GM19452 (cell line): ENCODE data around the gene MARK4.
"Not testable (repeated sequence)": the region's sequence is repeated elsewhere in the genome, so short reads cannot be mapped to it uniquely, and the experiment has no call there.

Source experiments
- ATAC-seq: cut with Tn5 transposase; IDR thresholded peaks from one replicate; pipeline ENCODE4 v1.9.1; 2021; ENCODE audit not compliant: unreplicated experiment

Gene MARK4

GRCh38 chr19:45250832-45251451, at the start of gene MARK4:
TSS of gene MARK4 (plus strand) at chr19:45251271. CDS start at chr19:45251589, 318 bp downstream.
- ATAC-seq: no peak

GRCh38 chr19:45202637-45203036, 48.4 kb upstream of the MARK4 start:
- no peak for ATAC-seq

GRCh38 chr19:45205810-45206209, 45.3 kb upstream of the MARK4 start:
- no peak for ATAC-seq

GRCh38 chr19:45206328-45206727, 44.7 kb upstream of the MARK4 start:
- ATAC-seq: no peak

- no peak for ATAC-seq
These were observed 39.2 kb upstream of the MARK4 start for GRCh38 chr19:45211751-45212381.

- ATAC-seq: no peak
These were observed 38.0 kb upstream of the MARK4 start for GRCh38 chr19:45213031-45213430.

- ATAC-seq: no peak
These were observed 35.5 kb upstream of the MARK4 start for GRCh38 chr19:45215391-45216191.

GRCh38 chr19:45216667-45217066, 34.4 kb upstream of the MARK4 start:
- no peak for ATAC-seq

GRCh38 chr19:45217193-45217956, 33.7 kb upstream of the MARK4 start:
- no peak for ATAC-seq

- ATAC-seq: no peak
These were observed 33.1 kb upstream of the MARK4 start for GRCh38 chr19:45217957-45218334.

GRCh38 chr19:45218426-45218825, 32.6 kb upstream of the MARK4 start:
- ATAC-seq: no peak

- no peak for ATAC-seq
These were observed 31.9 kb upstream of the MARK4 start for GRCh38 chr19:45218911-45219743.

GRCh38 chr19:45222724-45223123, 28.3 kb upstream of the MARK4 start:
- no peak for ATAC-seq

GRCh38 chr19:45223879-45224278, 27.2 kb upstream of the MARK4 start:
- no peak for ATAC-seq

GRCh38 chr19:45224645-45225044, 26.4 kb upstream of the MARK4 start:
- no peak for ATAC-seq

GRCh38 chr19:45229056-45229455, 22.0 kb upstream of the MARK4 start:
- ATAC-seq: not testable (repeated sequence)

- ATAC-seq: no peak
These were observed 19.2 kb upstream of the MARK4 start for GRCh38 chr19:45231891-45232290.

- no peak for ATAC-seq
These were observed 16.8 kb upstream of the MARK4 start for GRCh38 chr19:45234089-45234869.

GRCh38 chr19:45235485-45235884, 15.6 kb upstream of the MARK4 start:
- no peak for ATAC-seq

- ATAC-seq: no peak
These were observed 12.5 kb upstream of the MARK4 start for GRCh38 chr19:45238556-45238955.
